Peyer's patch (tissue), 4 donors: Measurements from ENCODE around the gene OLAH.

ENCODE experiments used
- POLR2A ChIP-seq, 2 donors: fragments of 450-650 bp; IDR thresholded peaks; one replicate each; pipeline ENCODE4 v1.5.1; 2017; ENCODE audit warnings: antibody characterized with exemption in 2 of 2, mild to moderate bottlenecking in 2 of 2, moderate library complexity in 2 of 2
- TF ChIP-seq, protein P1 (sequence below), 6 experiments: fragments of 450-650 bp in 4 of 6; fragments of 200-600 bp in 2 of 6; sonication (generic) in 1 of 6; IDR thresholded peaks; one replicate each; pipeline ENCODE4 v1.5.1; 2017 to 2019; ENCODE audit warnings: antibody characterized with exemption in 6 of 6, mild to moderate bottlenecking in 3 of 6, moderate library complexity in 1 of 6

DNA sequence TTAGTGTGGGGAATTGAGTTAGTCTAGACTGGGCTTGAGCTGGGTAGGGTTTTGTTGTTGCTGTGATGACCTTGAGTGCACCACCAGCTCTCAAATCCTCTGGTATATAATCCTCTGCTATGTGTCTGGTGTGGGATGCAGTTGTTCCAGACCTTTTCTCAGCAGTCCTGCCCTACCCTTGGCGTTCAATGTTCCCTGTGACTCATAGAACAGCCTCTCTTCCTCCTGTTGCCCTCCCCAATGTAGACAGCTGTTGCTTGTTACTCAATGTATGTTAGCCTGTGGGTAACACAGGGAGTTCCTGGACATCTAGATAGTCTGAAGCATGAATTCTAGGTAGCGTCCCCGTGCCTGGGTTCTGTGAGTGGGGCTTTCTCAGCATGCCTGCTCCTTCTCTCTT lies 25.1 kb downstream of the OLAH start:
- TF ChIP-seq, protein P1, sequence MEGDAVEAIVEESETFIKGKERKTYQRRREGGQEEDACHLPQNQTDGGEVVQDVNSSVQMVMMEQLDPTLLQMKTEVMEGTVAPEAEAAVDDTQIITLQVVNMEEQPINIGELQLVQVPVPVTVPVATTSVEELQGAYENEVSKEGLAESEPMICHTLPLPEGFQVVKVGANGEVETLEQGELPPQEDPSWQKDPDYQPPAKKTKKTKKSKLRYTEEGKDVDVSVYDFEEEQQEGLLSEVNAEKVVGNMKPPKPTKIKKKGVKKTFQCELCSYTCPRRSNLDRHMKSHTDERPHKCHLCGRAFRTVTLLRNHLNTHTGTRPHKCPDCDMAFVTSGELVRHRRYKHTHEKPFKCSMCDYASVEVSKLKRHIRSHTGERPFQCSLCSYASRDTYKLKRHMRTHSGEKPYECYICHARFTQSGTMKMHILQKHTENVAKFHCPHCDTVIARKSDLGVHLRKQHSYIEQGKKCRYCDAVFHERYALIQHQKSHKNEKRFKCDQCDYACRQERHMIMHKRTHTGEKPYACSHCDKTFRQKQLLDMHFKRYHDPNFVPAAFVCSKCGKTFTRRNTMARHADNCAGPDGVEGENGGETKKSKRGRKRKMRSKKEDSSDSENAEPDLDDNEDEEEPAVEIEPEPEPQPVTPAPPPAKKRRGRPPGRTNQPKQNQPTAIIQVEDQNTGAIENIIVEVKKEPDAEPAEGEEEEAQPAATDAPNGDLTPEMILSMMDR (IDR thresholded peaks at IDR 0.05), result no peak
- TF ChIP-seq POLR2A (IDR thresholded peaks at IDR 0.05), result no peak
